Activated T-cell treated with anti-CD3 and anti-CD28 coated beads, Interleukin-2, amount 50 U/mL, for 24 hours (primary cell): ENCODE results near the gene EMCN.
"Not testable (repeated sequence)": the region's sequence is repeated elsewhere in the genome, so short reads cannot be mapped to it uniquely, and the experiment has no call there.

Experiments
- DNase-seq: peaks from one replicate; pipeline ENCODE4 v3.0.0-alpha.2; 2020
- H3K27ac Mint-ChIP-seq: 2 replicates; pipeline ENCODE4 v1.8.0; 2020; ENCODE audit warnings: mild to moderate bottlenecking, mixed read lengths
- H3K27me3 Mint-ChIP-seq: 2 replicates; pipeline ENCODE4 v1.8.0; 2020; ENCODE audit warnings: mixed read lengths
- H3K36me3 Mint-ChIP-seq: 2 replicates; pipeline ENCODE4 v1.8.0; 2020; ENCODE audit warnings: low read depth, mixed read lengths
- H3K4me1 Mint-ChIP-seq: 2 replicates; pipeline ENCODE4 v1.8.0; 2020; ENCODE audit warnings: low read depth, mixed read lengths
- H3K4me3 Mint-ChIP-seq: 2 replicates; pipeline ENCODE4 v1.8.0; 2020; ENCODE audit warnings: mild to moderate bottlenecking, moderate library complexity, mixed read lengths
- H3K9me3 Mint-ChIP-seq: 2 replicates; pipeline ENCODE4 v1.8.0; 2020; ENCODE audit warnings: mixed read lengths

The EMCN gene

GRCh38 chr4:100517864-100518341 lies at the start of gene EMCN:
TSS of gene EMCN (minus strand) at chr4:100518022. CDS start at chr4:100517914, 108 bp downstream.
- Mint-ChIP-seq H3K4me3 (no peak within 1 kb of the TSS), H3K4me1 (no peaks in the 10 kb centered on the region), H3K27me3 (peaks cover 29% of the 10 kb centered on the region), H3K36me3 (no peaks in the 10 kb centered on the region), H3K9me3 (no peaks in the 10 kb centered on the region), H3K27ac (no peak within 1 kb of the TSS)
- no peak for DNase-seq

- H3K4me1 Mint-ChIP-seq, result peaks cover 32% of the 10 kb centered on the region
- DNase-seq, result no peak
- H3K4me3 Mint-ChIP-seq, result no peak overlapping the region
- no peaks in the 10 kb centered on the region for H3K27me3 Mint-ChIP-seq
- no peaks in the 10 kb centered on the region for H3K9me3 Mint-ChIP-seq
- H3K36me3 Mint-ChIP-seq, result no peaks in the 10 kb centered on the region
- no peak overlapping the region for H3K27ac Mint-ChIP-seq
These were observed 48.6 kb upstream of the EMCN start for GRCh38 chr4:100566396-100566795.

- H3K27ac Mint-ChIP-seq, result no peak overlapping the region
- DNase-seq, result no peak
- peaks cover 4% of the 10 kb centered on the region for H3K27me3 Mint-ChIP-seq
- H3K9me3 Mint-ChIP-seq, result no peaks in the 10 kb centered on the region
- no peak overlapping the region for H3K4me3 Mint-ChIP-seq
- no peaks in the 10 kb centered on the region for H3K36me3 Mint-ChIP-seq
- H3K4me1 Mint-ChIP-seq, result no peaks in the 10 kb centered on the region
These were observed 39.5 kb upstream of the EMCN start for GRCh38 chr4:100557306-100557705.

GRCh38 chr4:100555611-100556337 lies 38.0 kb upstream of the EMCN start:
- no peaks in the 10 kb centered on the region for H3K36me3 Mint-ChIP-seq
- no peaks in the 10 kb centered on the region for H3K4me1 Mint-ChIP-seq
- no peak overlapping the region for H3K4me3 Mint-ChIP-seq
- no peaks in the 10 kb centered on the region for H3K9me3 Mint-ChIP-seq
- peaks cover 4% of the 10 kb centered on the region for H3K27me3 Mint-ChIP-seq
- H3K27ac Mint-ChIP-seq, result no peak overlapping the region
- no peak for DNase-seq

GRCh38 chr4:100548200-100548560 lies 30.4 kb upstream of the EMCN start:
- no peaks in the 10 kb centered on the region for H3K27me3 Mint-ChIP-seq

GRCh38 chr4:100547541-100548199 lies 29.8 kb upstream of the EMCN start:
- no peak overlapping the region for H3K27ac Mint-ChIP-seq
- peaks cover 12% of the 10 kb centered on the region for H3K4me1 Mint-ChIP-seq
- no peaks in the 10 kb centered on the region for H3K36me3 Mint-ChIP-seq
- H3K4me3 Mint-ChIP-seq, result no peak overlapping the region
- no peaks in the 10 kb centered on the region for H3K9me3 Mint-ChIP-seq
- no peak for DNase-seq
- H3K27me3 Mint-ChIP-seq, result no peaks in the 10 kb centered on the region

More at GRCh38 chr4:100548200-100548560, 30.4 kb upstream of the EMCN start:
- Mint-ChIP-seq H3K4me3 (no peak overlapping the region), H3K4me1 (peaks cover 12% of the 10 kb centered on the region), H3K36me3 (no peaks in the 10 kb centered on the region), H3K27ac (no peak overlapping the region), H3K9me3 (no peaks in the 10 kb centered on the region)
- no peak for DNase-seq

- H3K36me3 Mint-ChIP-seq, result no peaks in the 10 kb centered on the region
These were observed 27.6 kb upstream of the EMCN start for GRCh38 chr4:100545427-100545826.

GRCh38 chr4:100540131-100540530 lies 22.3 kb upstream of the EMCN start:
- Mint-ChIP-seq H3K4me3 (no peak overlapping the region), H3K4me1 (no peaks in the 10 kb centered on the region), H3K36me3 (no peaks in the 10 kb centered on the region), H3K9me3 (no peaks in the 10 kb centered on the region), H3K27ac (no peak overlapping the region), H3K27me3 (no peaks in the 10 kb centered on the region)
- DNase-seq, result no peak

More at GRCh38 chr4:100545427-100545826, 27.6 kb upstream of the EMCN start:
- Mint-ChIP-seq H3K9me3 (no peaks in the 10 kb centered on the region), H3K27me3 (no peaks in the 10 kb centered on the region), H3K4me3 (no peak overlapping the region), H3K27ac (no peak overlapping the region), H3K4me1 (peaks cover 12% of the 10 kb centered on the region)
- no peak for DNase-seq

GRCh38 chr4:100539706-100540105 lies 21.9 kb upstream of the EMCN start:
- Mint-ChIP-seq H3K9me3 (no peaks in the 10 kb centered on the region), H3K27me3 (no peaks in the 10 kb centered on the region), H3K36me3 (no peaks in the 10 kb centered on the region), H3K4me1 (no peaks in the 10 kb centered on the region), H3K4me3 (no peak overlapping the region), H3K27ac (no peak overlapping the region)
- no peak for DNase-seq

GRCh38 chr4:100533741-100534140 lies 15.9 kb upstream of the EMCN start:
- no peak for DNase-seq
- peaks cover 5% of the 10 kb centered on the region for H3K9me3 Mint-ChIP-seq
- H3K27me3 Mint-ChIP-seq, result peaks cover 7% of the 10 kb centered on the region
- H3K27ac Mint-ChIP-seq, result no peak overlapping the region
- peaks cover 1% of the 10 kb centered on the region for H3K36me3 Mint-ChIP-seq
- H3K4me1 Mint-ChIP-seq, result peaks cover 4% of the 10 kb centered on the region
- H3K4me3 Mint-ChIP-seq, result no peak overlapping the region

- H3K4me1 Mint-ChIP-seq, H3K4me3 Mint-ChIP-seq, DNase-seq, H3K27ac Mint-ChIP-seq, H3K36me3 Mint-ChIP-seq: not testable (repeated sequence)
- Mint-ChIP-seq H3K27me3 (peaks cover 13% of the 10 kb centered on the region), H3K9me3 (peaks cover 10% of the 10 kb centered on the region)
These were observed 12.3 kb upstream of the EMCN start for GRCh38 chr4:100530161-100530560.

- peaks cover 6% of the 10 kb centered on the region for H3K27me3 Mint-ChIP-seq
- H3K27ac Mint-ChIP-seq, result no peak overlapping the region
- peaks cover 4% of the 10 kb centered on the region for H3K4me1 Mint-ChIP-seq
- H3K36me3 Mint-ChIP-seq, result peaks cover 1% of the 10 kb centered on the region
- H3K4me3 Mint-ChIP-seq, result no peak overlapping the region
- DNase-seq, result no peak
- H3K9me3 Mint-ChIP-seq, result peaks cover 10% of the 10 kb centered on the region
These were observed 7.9 kb upstream of the EMCN start for GRCh38 chr4:100525686-100526085.

GRCh38 chr4:100519205-100519604 lies 1.4 kb upstream of the EMCN start:
- H3K4me3 Mint-ChIP-seq, result no peak overlapping the region
- no peaks in the 10 kb centered on the region for H3K9me3 Mint-ChIP-seq
- no peaks in the 10 kb centered on the region for H3K36me3 Mint-ChIP-seq
- DNase-seq, result no peak
- H3K4me1 Mint-ChIP-seq, result no peaks in the 10 kb centered on the region
- peaks cover 25% of the 10 kb centered on the region for H3K27me3 Mint-ChIP-seq
- no peak overlapping the region for H3K27ac Mint-ChIP-seq

- Mint-ChIP-seq H3K36me3 (no peaks in the 10 kb centered on the region), H3K4me1 (no peaks in the 10 kb centered on the region), H3K27ac (no peak overlapping the region), H3K27me3 (peaks cover 33% of the 10 kb centered on the region), H3K9me3 (no peaks in the 10 kb centered on the region), H3K4me3 (no peak overlapping the region)
- DNase-seq, result no peak
These were observed 1.6 kb downstream of the EMCN start for GRCh38 chr4:100516225-100516624.

GRCh38 chr4:100511896-100512295 lies 5.9 kb downstream of the EMCN start:
- no peak for DNase-seq
- H3K36me3 Mint-ChIP-seq, result no peaks in the 10 kb centered on the region
- H3K27ac Mint-ChIP-seq, result no peak overlapping the region
- no peak overlapping the region for H3K4me3 Mint-ChIP-seq
- no peaks in the 10 kb centered on the region for H3K4me1 Mint-ChIP-seq
- H3K9me3 Mint-ChIP-seq, result no peaks in the 10 kb centered on the region
- peaks cover 26% of the 10 kb centered on the region for H3K27me3 Mint-ChIP-seq
